Adipose tissue (tissue), 3 donors: Measurements from ENCODE around the gene SCN4B. TPM values are rescaled to one million over a fixed set of nuclear protein-coding genes. Genes with fewer than 3 reads are reported as not detected.
"Not testable (repeated sequence)": the region's sequence is repeated elsewhere in the genome, so short reads cannot be mapped to it uniquely, and the experiment has no call there.

Experiments used
- H3K27ac ChIP-seq: one replicate; pipeline ENCODE4 v1.5.1; 2013; ENCODE audit warnings: low read depth, low read length
- WGBS, 3 donors: extraction: QIAGEN DNeasy Blood & Tissue Kit; methylation state at CpG; one replicate each; pipeline ENCODE4 v1.1.7; 2013; 5-methylcytosine and 5-hydroxymethylcytosine counted together
- polyA plus RNA-seq, 3 donors: library from polyadenylated mRNA; stranded (reverse); fragments of 200-250 nt; gene quantifications; one replicate each; pipeline ENCODE4 v1.2.3, GENCODE V29; 2013
- donor health status: healthy with polysubstance abuse.
- donor health status: Bipolar disorder and iron deficiency.
- donor health status: healthy.

Gene SCN4B
- 1 to 10 TPM; 1.0 to 4.0 (median 3.5) TPM for polyA plus RNA-seq

GRCh38 chr11:118152552-118153471, at the start of gene SCN4B:
Gene SCN4B (minus strand): TSS chr11:118152823. CDS start chr11:118152673, 150 bp downstream.
- WGBS, 3 donors, result 1% methylated on average over 54 to 87 of the region's 88 CpGs
- H3K27ac ChIP-seq, result no peak within 1 kb of the TSS

- WGBS, 3 donors, result 72 to 87% (median 76%) methylated on average over 2 of the region's 2 CpGs
- no peak overlapping the region for H3K27ac ChIP-seq
Observed at GRCh38 chr11:118201966-118202365, 49.3 kb upstream of the SCN4B start.

- 84 to 89% (median 88%) methylated on average over 9 of the region's 9 CpGs for WGBS, 3 donors
- no peak overlapping the region for H3K27ac ChIP-seq
Observed at GRCh38 chr11:118200901-118201680, 48.5 kb upstream of the SCN4B start.

GRCh38 chr11:118200497-118200896, 47.9 kb upstream of the SCN4B start:
- 90 to 96% (median 92%) methylated on average over 5 of the region's 5 CpGs for WGBS, 3 donors
- no peak overlapping the region for H3K27ac ChIP-seq

GRCh38 chr11:118199135-118199534, 46.5 kb upstream of the SCN4B start:
- 66 to 84% (median 71%) methylated on average over 6 of the region's 6 CpGs for WGBS, 3 donors
- H3K27ac ChIP-seq, result no peak overlapping the region

- H3K27ac ChIP-seq, result no peak overlapping the region
Observed at GRCh38 chr11:118198370-118198769, 45.7 kb upstream of the SCN4B start.

GRCh38 chr11:118194835-118195627, 42.4 kb upstream of the SCN4B start:
- WGBS, 3 donors, result 26 to 59% (median 49%) methylated on average over 10 of the region's 10 CpGs

More at GRCh38 chr11:118198370-118198769, 45.7 kb upstream of the SCN4B start:
- 0% methylated on average over 9 of the region's 9 CpGs for WGBS, 3 donors

GRCh38 chr11:118193910-118194566, 41.4 kb upstream of the SCN4B start:
- H3K27ac ChIP-seq, result no peak overlapping the region
- 46 to 86% (median 80%) methylated on average over 6 of the region's 6 CpGs for WGBS, 3 donors

More at GRCh38 chr11:118194835-118195627, 42.4 kb upstream of the SCN4B start:
- H3K27ac ChIP-seq, result no peak overlapping the region

- 86 to 93% (median 91%) methylated on average over 5 of the region's 5 CpGs for WGBS, 3 donors
- H3K27ac ChIP-seq, result not testable (repeated sequence)
Observed at GRCh38 chr11:118192817-118193216, 40.2 kb upstream of the SCN4B start.

GRCh38 chr11:118190942-118191506, 38.4 kb upstream of the SCN4B start:
- WGBS, 3 donors, result 50 to 99% (median 64%) methylated on average over 2 of the region's 2 CpGs
- H3K27ac ChIP-seq, result not testable (repeated sequence)

- 29 to 59% (median 58%) methylated on average over 6 of the region's 6 CpGs for WGBS, 3 donors
- no peak overlapping the region for H3K27ac ChIP-seq
Observed at GRCh38 chr11:118186346-118187107, 33.9 kb upstream of the SCN4B start.

GRCh38 chr11:118184784-118185579, 32.4 kb upstream of the SCN4B start:
- no peak overlapping the region for H3K27ac ChIP-seq
- 66 to 92% (median 78%) methylated on average over 12 of the region's 12 CpGs for WGBS, 3 donors

- 68 to 94% (median 91%) methylated on average over 5 of the region's 5 CpGs for whole genome bisulfite sequencing, 3 donors
- H3K27ac ChIP-seq, result not testable (repeated sequence)
Observed at GRCh38 chr11:118183691-118184090, 31.1 kb upstream of the SCN4B start.

GRCh38 chr11:118180300-118180703, 27.7 kb upstream of the SCN4B start:
- 19 to 64% (median 23%) methylated on average over 11 of the region's 11 CpGs for whole genome bisulfite sequencing, 3 donors
- H3K27ac ChIP-seq, result no peak overlapping the region

GRCh38 chr11:118176778-118177134, 24.1 kb upstream of the SCN4B start:
- H3K27ac ChIP-seq, result no peak overlapping the region
- WGBS, 3 donors, result 79 to 92% (median 91%) methylated on average over 4 of the region's 4 CpGs
